Smooth muscle cell (in vitro differentiated cells): ENCODE data around the gene ATN1. TPM values are rescaled to one million over a fixed set of nuclear protein-coding genes. Genes with fewer than 3 reads are reported as not detected.
"Not testable (repeated sequence)": the region's sequence is repeated elsewhere in the genome, so short reads cannot be mapped to it uniquely, and the experiment has no call there.

Experiments used
- DNase-seq: peaks from one replicate; lab custom pipeline; 2025; ENCODE audit not compliant: unreplicated experiment; lab: John Stamatoyannopoulos, UW
- H2AFZ ChIP-seq: fragments of 200-600 bp; sonication (generic); 2 replicates; pipeline ENCODE4 v1.6.0; 2016; ENCODE audit warnings: antibody characterized with exemption, low read depth, mild to moderate bottlenecking
- H3F3A ChIP-seq: fragments of 200-600 bp; sonication (generic); 2 replicates; pipeline ENCODE4 v1.6.0; 2017; ENCODE audit warnings: antibody characterized with exemption, low read depth
- H3K27ac ChIP-seq: fragments of 200-600 bp; sonication (generic); 2 replicates; pipeline ENCODE4 v1.5.1; 2016; ENCODE audit warnings: low read depth, mild to moderate bottlenecking
- H3K27me3 ChIP-seq: fragments of 200-600 bp; sonication (generic); 2 replicates; pipeline ENCODE4 v1.6.1; 2016; ENCODE audit warnings: low read depth, mild to moderate bottlenecking
- H3K36me3 ChIP-seq: fragments of 200-600 bp; sonication (generic); 2 replicates; pipeline ENCODE4 v1.5.1; 2016; ENCODE audit warnings: low read depth
- H3K4me1 ChIP-seq: fragments of 200-600 bp; sonication (generic); 2 replicates; pipeline ENCODE4 v1.5.1; 2016; ENCODE audit warnings: low read depth
- H3K4me2 ChIP-seq: fragments of 200-600 bp; sonication (generic); 2 replicates; pipeline ENCODE4 v1.6.0; 2016; ENCODE audit warnings: mild to moderate bottlenecking
- H3K4me3 ChIP-seq: fragments of 200-600 bp; sonication (generic); 2 replicates; pipeline ENCODE4 v1.5.1; 2016; ENCODE audit warnings: mild to moderate bottlenecking
- H3K79me2 ChIP-seq: fragments of 200-600 bp; sonication (generic); 2 replicates; pipeline ENCODE4 v1.6.0; 2016; ENCODE audit warnings: low read depth, mild to moderate bottlenecking
- H3K9ac ChIP-seq: fragments of 200-600 bp; sonication (generic); 2 replicates; pipeline ENCODE4 v1.6.0; 2016; ENCODE audit warnings: low read depth
- H3K9me3 ChIP-seq: fragments of 200-600 bp; sonication (generic); replicated peaks from 2 replicates; pipeline ENCODE4 v1.5.1; 2016; ENCODE audit warnings: low read depth
- H4K20me1 ChIP-seq: fragments of 200-600 bp; sonication (generic); 2 replicates; pipeline ENCODE4 v1.6.0; 2016; ENCODE audit warnings: low read depth
- CTCF ChIP-seq: fragments of 200-600 bp; sonication (generic); IDR thresholded peaks from 2 replicates; pipeline ENCODE4 v1.5.1; 2017; ENCODE audit warnings: borderline replicate concordance, mild to moderate bottlenecking, antibody characterized with exemption; ENCODE audit not compliant: insufficient read depth, poor library complexity, severe bottlenecking
- WGBS: methylation state at CpG from one replicate; pipeline ENCODE4 v1.1.7; 2016; ENCODE audit warnings: low lambda C conversion rate; 5-methylcytosine and 5-hydroxymethylcytosine counted together
- polyA plus RNA-seq: library from polyadenylated mRNA; unstranded; fragments of >200 nt; fragmentation: Nextera tagmentation; extraction: Ambion mirVana; gene quantifications from 2 replicates; pipeline ENCODE4 v1.2.1, GENCODE V29; 2016
- total RNA-seq: library from RNA; depleted of rRNA; stranded (reverse); fragments of >200 nt; gene quantifications from 2 replicates; pipeline ENCODE4 v1.2.3, GENCODE V29; 2014

Gene ATN1
- total and polyA plus RNA-seq, 2 experiments from 2014 or later, result 28.8 to 30.4 TPM

GRCh38 chr12:6891646-6892001 is 36.1 kb upstream of the ATN1 start:
- Histone ChIP-seq H4K20me1 (no peaks in the 10 kb centered on the region), H3K4me3 (peak overlapping the region; percentile 59), H3K27ac (peak overlapping the region; percentile 90), H3F3A (no peaks in the 10 kb centered on the region), H3K4me2 (peak overlapping the region; percentile 96), H3K36me3 (no peaks in the 10 kb centered on the region), H3K4me1 (peaks cover 16% of the 10 kb centered on the region), H3K9me3 (no peaks in the 10 kb centered on the region), H3K9ac (peak overlapping the region; percentile 82), H2AFZ (peak overlapping the region; percentile 96), H3K79me2 (no peaks in the 10 kb centered on the region), H3K27me3 (no peaks in the 10 kb centered on the region)
- DNase-seq, result no peak
- no peak for TF ChIP-seq CTCF
- 92% methylated on average over 5 of the region's 5 CpGs for WGBS

GRCh38 chr12:6892683-6893082 is 35.1 kb upstream of the ATN1 start:
- not testable (repeated sequence) for H3K79me2 ChIP-seq, H3K9ac ChIP-seq, H3K4me2 ChIP-seq, H4K20me1 ChIP-seq, DNase-seq, H2AFZ ChIP-seq, H3K9me3 ChIP-seq, H3K36me3 ChIP-seq, H3K27ac ChIP-seq, H3K4me3 ChIP-seq, H3F3A ChIP-seq, H3K27me3 ChIP-seq
- peaks cover 11% of the 10 kb centered on the region for H3K4me1 ChIP-seq
- WGBS, result 98% methylated on average over 3 of the region's 3 CpGs

- H3K27ac ChIP-seq, result no peak overlapping the region
- H3K79me2 ChIP-seq, result no peaks in the 10 kb centered on the region
- H3F3A ChIP-seq, result no peaks in the 10 kb centered on the region
- no peaks in the 10 kb centered on the region for H4K20me1 ChIP-seq
- H3K4me3 ChIP-seq, result no peak overlapping the region
- TF ChIP-seq CTCF, result no peak
- 88% methylated on average over 3 of the region's 3 CpGs for WGBS
- H3K9ac ChIP-seq, result no peak overlapping the region
- no peaks in the 10 kb centered on the region for H3K9me3 ChIP-seq
- DNase-seq, result no peak
- H3K36me3 ChIP-seq, result no peaks in the 10 kb centered on the region
- no peaks in the 10 kb centered on the region for H3K27me3 ChIP-seq
- peaks cover 11% of the 10 kb centered on the region for H3K4me1 ChIP-seq
- no peak overlapping the region for H2AFZ ChIP-seq
- H3K4me2 ChIP-seq, result no peak overlapping the region
These were observed 33.4 kb upstream of the ATN1 start for GRCh38 chr12:6894321-6894720.

GRCh38 chr12:6896846-6897435 is 30.8 kb upstream of the ATN1 start:
- Histone ChIP-seq H3K27me3 (no peaks in the 10 kb centered on the region), H3K79me2 (no peaks in the 10 kb centered on the region), H3K27ac (no peak overlapping the region), H3K4me3 (no peak overlapping the region), H3K36me3 (no peaks in the 10 kb centered on the region), H3K4me2 (no peak overlapping the region), H3F3A (no peaks in the 10 kb centered on the region), H3K9ac (no peak overlapping the region), H2AFZ (no peak overlapping the region), H3K9me3 (no peaks in the 10 kb centered on the region), H3K4me1 (no peaks in the 10 kb centered on the region), H4K20me1 (no peaks in the 10 kb centered on the region)
- TF ChIP-seq CTCF, result no peak
- WGBS, result 93% methylated on average over 6 of the region's 6 CpGs
- DNase-seq, result no peak
